Fibroblast of lung (primary cell): ENCODE measurements around the gene KCNH1.

Experiments used
- EZH2 ChIP-seq: IDR thresholded peaks from 2 replicates; pipeline ENCODE4 v1.5.1; 2012; ENCODE audit warnings: low read length, control low read depth, mild to moderate bottlenecking; ENCODE audit errors: missing control alignments
- TF ChIP-seq, protein P1 (sequence below), 2 donors: IDR thresholded peaks in 1 of 2; conservative IDR thresholded peaks in 1 of 2; 1 replicate in 1 of 2; 2 replicates in 1 of 2; pipeline ENCODE4 v1.5.1; 2011 to 2012; ENCODE audit warnings: low read length in 2 of 2, control low read depth in 1 of 2, inconsistent platforms in 1 of 2, low read depth in 1 of 2, mild to moderate bottlenecking in 1 of 2

DNA sequence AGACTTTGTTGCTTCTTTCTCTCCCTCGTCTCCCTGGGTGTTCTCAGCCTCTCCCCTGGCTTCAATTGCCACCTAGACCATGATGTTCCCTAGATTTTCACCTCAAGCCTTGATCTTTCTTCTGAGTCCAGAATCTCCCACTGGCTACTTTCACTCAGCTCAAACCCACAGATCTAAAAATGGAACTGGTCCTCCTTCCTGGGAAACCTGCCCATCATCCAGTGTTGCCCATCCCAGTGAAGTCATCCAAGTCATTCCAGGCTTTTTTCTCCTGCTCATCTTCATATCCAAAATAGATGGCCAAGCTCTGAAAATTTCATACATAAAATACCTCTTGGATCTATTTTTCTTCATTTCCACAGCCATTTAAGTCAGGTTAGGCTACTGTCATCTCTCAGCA lies 347.4 kb downstream of the KCNH1 start:
- TF ChIP-seq, protein P1, sequence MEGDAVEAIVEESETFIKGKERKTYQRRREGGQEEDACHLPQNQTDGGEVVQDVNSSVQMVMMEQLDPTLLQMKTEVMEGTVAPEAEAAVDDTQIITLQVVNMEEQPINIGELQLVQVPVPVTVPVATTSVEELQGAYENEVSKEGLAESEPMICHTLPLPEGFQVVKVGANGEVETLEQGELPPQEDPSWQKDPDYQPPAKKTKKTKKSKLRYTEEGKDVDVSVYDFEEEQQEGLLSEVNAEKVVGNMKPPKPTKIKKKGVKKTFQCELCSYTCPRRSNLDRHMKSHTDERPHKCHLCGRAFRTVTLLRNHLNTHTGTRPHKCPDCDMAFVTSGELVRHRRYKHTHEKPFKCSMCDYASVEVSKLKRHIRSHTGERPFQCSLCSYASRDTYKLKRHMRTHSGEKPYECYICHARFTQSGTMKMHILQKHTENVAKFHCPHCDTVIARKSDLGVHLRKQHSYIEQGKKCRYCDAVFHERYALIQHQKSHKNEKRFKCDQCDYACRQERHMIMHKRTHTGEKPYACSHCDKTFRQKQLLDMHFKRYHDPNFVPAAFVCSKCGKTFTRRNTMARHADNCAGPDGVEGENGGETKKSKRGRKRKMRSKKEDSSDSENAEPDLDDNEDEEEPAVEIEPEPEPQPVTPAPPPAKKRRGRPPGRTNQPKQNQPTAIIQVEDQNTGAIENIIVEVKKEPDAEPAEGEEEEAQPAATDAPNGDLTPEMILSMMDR (conservative IDR thresholded peaks at IDR 0.05 in 1 of 2, IDR thresholded peaks at IDR 0.05 in 1 of 2; ENCODE audit: low read depth in 1 of 2, low read length in 2 of 2): no peak
- TF ChIP-seq EZH2: no peak
